Measurements from ENCODE around the gene SLITRK5.

The SLITRK5 gene

GRCh38 chr13:87671031-87671752, at the start of gene SLITRK5:
Gene SLITRK5 (plus strand): TSS chr13:87671371. CDS start chr13:87675389, 4,018 bp downstream.
- peak; percentile 74 for DNase-seq

DNA sequence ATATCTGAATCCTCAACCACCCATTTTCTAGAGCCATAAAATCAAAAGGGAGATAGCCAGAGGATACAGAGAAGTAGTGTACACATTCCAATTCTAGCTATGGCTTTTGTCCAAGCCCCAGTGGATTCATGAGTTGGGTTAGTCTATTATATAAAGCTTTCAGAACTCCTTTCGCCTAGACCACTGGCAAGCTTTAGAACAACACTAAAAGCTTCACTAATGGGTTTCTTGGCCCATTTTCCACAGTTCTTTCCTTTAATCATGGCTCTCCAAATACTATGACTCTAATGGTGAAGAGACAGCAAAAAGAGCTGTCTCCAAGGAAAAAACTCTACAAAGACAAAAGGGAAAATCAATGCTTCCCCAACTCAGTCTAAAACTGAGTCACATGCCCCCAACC, 48.2 kb upstream of the SLITRK5 start:
- DNase-seq: no peak

GRCh38 chr13:87656306-87656705, 14.9 kb upstream of the SLITRK5 start:
- no peak for DNase-seq

- DNase-seq: peak; percentile 49
Observed at GRCh38 chr13:87661471-87661870, 9.7 kb upstream of the SLITRK5 start.

DNA sequence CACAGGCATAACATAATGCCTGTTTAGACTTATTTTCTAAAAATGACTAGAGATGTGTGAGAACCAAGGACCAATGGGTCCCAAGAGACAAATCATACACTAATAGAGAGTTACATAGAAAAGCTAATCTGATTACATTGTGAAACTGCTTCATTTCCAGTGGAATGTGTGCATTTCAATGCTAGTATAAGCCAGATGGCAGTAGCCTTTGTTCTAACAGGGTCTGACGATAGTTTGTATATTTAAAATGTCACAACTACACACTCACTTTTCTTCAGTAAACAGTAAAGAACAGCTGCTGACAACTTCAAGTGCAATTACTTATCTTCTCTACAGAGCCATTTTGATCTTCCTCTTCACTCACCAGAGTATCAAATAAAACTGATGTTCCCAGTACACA, 4.3 kb upstream of the SLITRK5 start:
- DNase-seq: no peak

DNA sequence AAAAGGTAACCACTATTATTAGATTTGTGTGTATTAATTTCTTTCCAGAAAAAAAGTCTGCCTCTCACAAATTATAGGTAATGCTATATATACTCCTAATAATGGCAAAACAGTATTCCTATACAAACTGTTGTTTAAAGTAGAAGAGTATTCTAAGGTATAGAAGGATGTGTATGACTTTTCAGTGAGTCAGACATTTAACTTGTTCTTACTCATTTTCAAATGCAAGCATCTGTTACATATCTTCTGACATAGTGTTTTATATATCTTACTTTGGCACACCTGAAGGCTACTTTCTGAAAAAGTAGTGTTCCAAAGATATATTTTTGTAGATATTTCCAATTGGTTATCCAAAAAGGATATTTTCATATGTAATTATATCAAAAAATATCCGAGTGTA, 3.5 kb upstream of the SLITRK5 start:
- no peak for DNase-seq

DNA sequence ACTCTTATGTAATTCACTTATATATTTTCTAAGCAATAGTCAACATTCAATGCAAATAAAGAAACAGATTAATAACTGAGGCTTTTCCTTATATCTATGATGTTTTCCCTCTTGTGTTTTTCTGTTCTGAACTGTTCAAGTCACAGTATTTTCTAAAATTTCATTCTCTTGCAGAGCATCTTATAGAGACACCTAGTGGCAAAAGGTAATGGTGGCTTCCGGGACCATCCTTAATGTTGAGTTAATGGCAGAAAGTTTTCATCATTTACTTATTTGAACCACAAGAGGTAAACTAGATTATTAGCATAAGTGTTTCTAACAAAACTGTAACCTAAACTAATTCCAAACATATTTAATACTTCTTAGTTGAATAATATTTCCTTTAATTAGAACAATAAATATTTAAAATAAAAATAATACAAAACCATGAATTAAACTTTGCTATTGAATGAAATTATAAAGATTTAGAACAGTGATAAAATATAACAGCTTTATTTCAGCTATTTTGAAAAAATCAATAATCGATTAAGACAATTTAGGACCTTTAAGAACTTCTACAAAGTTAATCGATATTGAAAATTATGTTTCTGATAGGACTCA, 1.7 kb upstream of the SLITRK5 start:
- peak; percentile 35 for DNase-seq

- no peak for DNase-seq
Observed at GRCh38 chr13:87671753-87672605, 808 bp downstream of the SLITRK5 start.

- no peak for DNase-seq
Observed at GRCh38 chr13:87674247-87674738, 3.1 kb downstream of the SLITRK5 start.

DNA sequence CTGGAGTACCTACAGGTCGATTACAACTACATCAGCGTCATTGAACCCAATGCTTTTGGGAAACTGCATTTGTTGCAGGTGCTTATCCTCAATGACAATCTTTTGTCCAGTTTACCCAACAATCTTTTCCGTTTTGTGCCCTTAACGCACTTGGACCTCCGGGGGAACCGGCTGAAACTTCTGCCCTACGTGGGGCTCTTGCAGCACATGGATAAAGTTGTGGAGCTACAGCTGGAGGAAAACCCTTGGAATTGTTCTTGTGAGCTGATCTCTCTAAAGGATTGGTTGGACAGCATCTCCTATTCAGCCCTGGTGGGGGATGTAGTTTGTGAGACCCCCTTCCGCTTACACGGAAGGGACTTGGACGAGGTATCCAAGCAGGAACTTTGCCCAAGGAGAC, 4.7 kb downstream of the SLITRK5 start:
- no peak for DNase-seq

- no peak for DNase-seq
Observed at GRCh38 chr13:87676254-87677042, 5.3 kb downstream of the SLITRK5 start.

GRCh38 chr13:87677043-87677495, 5.9 kb downstream of the SLITRK5 start:
- DNase-seq: no peak

DNA sequence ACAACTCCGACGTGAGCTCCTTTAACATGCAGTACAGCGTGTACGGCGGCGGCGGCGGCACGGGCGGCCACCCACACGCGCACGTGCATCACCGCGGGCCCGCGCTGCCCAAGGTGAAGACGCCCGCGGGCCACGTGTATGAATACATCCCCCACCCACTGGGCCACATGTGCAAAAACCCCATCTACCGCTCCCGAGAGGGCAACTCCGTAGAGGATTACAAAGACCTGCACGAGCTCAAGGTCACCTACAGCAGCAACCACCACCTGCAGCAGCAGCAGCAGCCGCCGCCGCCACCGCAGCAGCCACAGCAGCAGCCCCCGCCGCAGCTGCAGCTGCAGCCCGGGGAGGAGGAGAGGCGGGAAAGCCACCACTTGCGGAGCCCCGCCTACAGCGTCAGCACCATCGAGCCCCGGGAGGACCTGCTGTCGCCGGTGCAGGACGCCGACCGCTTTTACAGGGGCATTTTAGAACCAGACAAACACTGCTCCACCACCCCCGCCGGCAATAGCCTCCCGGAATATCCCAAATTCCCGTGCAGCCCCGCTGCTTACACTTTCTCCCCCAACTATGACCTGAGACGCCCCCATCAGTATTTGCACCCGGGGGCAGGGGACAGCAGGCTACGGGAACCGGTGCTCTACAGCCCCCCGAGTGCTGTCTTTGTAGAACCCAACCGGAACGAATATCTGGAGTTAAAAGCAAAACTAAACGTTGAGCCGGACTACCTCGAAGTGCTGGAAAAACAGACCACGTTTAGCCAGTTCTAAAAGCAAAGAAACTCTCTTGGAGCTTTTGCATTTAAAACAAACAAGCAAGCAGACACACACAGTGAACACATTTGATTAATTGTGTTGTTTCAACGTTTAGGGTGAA, 6.6 kb downstream of the SLITRK5 start:
- no peak for DNase-seq

- DNase-seq: no peak
Observed at GRCh38 chr13:87678372-87678752, 7.2 kb downstream of the SLITRK5 start.

GRCh38 chr13:87680298-87680697, 9.1 kb downstream of the SLITRK5 start:
- peak; percentile 69 for DNase-seq

- peak; percentile 44 for DNase-seq
Observed at GRCh38 chr13:87684850-87685742, 13.9 kb downstream of the SLITRK5 start.

- no peak for DNase-seq
Observed at GRCh38 chr13:87696458-87696857, 25.3 kb downstream of the SLITRK5 start.

DNA sequence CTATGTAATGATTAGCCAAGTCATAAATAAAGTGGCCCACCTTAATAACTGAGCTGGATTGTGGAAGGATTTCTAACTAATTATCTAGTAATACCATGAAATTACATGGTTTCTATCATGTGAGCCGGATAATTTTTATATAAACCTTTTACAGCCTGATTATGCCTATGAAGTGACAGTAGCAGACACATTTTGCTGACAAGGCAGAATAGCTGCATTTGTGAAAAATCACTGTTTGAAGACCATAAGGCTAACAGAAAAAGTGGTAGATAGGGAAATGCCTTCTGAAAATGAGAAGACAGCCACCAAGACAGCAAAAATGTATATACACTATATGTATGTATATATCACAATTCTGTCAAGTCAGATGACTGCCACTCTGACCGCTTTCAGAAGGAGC, 27.1 kb downstream of the SLITRK5 start:
- no peak for DNase-seq

- DNase-seq: no peak
Observed at GRCh38 chr13:87709947-87710346, 38.8 kb downstream of the SLITRK5 start.

DNA sequence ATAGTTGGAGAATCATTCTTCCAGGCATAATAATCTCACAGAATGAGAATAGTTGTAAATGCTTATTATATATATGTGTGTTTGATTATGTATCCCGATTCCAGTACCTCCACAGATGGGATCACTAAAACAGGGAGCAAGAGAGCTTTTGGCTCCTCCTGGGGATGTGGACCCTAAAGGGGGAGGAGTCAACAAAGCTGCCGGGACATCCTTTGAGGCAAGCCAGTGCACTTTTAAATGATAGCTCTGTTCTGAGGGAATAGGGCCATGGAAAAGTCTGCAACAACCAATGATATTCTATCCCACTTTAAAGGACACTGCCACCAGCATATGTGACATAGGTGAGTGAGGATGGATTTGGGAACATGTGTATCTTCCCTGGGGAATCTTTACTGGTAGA, 40.8 kb downstream of the SLITRK5 start:
- no peak for DNase-seq

Measured in kidney glomerular epithelial cell (primary cell).